Erythroblast (primary cell): ENCODE measurements around the gene PDCD6IP.

Experiments
- GATA1 ChIP-seq: IDR thresholded peaks from 2 replicates; pipeline ENCODE4 v1.6.1; 2011; ENCODE audit warnings: low read depth, mild to moderate bottlenecking, control low read depth, low read length, moderate library complexity
- POLR2A ChIP-seq: IDR thresholded peaks from 2 replicates; pipeline ENCODE4 v1.6.1; 2011; ENCODE audit warnings: mild to moderate bottlenecking, low read length

DNA sequence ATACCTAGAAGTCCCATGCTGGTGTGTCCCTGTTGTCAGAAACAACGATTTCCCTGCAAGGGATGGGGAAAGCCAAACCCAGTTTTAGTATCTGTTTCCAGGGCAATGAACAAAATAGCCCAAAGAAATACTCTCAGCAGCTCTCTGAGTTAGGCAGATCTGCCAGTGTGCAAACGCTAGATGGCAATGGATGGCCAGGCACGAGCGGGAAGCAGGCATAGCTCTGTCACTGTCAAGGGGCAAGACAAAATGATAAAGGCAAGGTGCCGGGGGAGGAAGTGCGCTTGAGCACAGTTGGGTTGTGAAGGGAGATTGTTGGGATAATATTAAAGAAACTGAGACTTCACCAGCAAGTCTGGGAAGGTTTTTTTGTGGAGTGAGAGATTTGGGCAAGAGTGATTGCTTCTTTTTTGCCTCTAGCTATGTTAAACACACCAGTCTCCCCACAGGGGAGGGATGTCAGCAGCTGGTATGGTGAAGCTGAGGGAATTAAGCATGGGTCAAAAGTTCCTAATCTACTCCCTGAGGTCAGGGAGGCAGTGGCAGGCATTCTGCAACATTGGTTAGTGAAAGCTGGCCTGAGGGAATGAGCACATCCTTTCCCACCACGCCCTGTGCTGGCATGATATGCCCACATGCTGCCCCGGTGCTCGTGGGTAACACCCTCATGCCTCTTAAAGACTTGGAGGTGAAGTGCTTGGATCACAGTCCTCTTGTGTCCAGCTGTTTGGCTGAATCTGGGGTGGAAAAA is 117.5 kb downstream of the PDCD6IP start:
- no peak for TF ChIP-seq POLR2A
- no peak for TF ChIP-seq GATA1
